GM19193 (cell line): ENCODE results near the gene ACE.

Experiments used
- POLR2A ChIP-seq: IDR thresholded peaks from 4 replicates; pipeline ENCODE4 v1.6.1; 2011; ENCODE audit not compliant: insufficient read depth, insufficient read length; ENCODE audit errors: extremely low read depth

The ACE gene

GRCh38 chr17:63511331-63511730, 34.5 kb downstream of the ACE start:
- no peak for TF ChIP-seq POLR2A

DNA sequence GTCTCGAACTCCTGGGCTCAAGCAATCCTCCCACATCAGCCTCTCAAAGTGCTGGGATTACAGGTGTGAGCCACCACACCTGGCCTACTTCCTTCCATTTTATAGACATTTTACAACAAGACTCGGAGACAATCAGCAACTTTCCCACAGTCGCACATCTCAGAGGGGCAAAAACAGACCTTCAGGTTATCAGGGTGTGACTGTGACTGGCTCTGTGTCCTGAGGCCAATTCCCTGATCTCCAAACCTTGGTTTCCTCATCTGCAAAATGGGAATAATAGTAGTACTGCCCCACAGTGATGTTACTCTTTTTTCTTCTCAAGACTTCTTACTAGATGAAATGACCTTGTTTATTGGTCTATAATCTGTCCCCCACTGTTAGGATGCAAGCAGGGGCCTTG, 35.5 kb downstream of the ACE start:
- no peak for TF ChIP-seq POLR2A

GRCh38 chr17:63512896-63513644, 36.2 kb downstream of the ACE start:
- TF ChIP-seq POLR2A: no peak

DNA sequence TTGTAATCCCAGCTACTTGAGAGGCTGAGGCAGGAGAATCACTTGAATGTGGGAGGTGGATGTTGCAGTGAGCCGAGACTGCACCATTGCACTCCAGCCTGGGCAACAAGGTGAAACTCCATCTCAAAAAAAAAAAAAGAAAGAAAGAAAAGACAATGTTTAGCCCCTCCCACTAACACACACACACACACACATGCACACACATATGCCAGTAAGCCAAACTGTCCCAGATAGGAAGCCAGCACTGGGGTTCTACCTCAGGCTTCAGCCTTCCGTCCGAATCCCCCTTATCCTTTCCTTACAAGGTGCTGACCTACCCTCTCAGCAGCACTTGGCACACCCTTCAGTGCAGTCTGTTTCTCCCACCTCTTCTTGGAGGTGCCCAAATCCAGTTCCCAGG, 37.6 kb downstream of the ACE start:
- TF ChIP-seq POLR2A: no peak

GRCh38 chr17:63514974-63515373, 38.1 kb downstream of the ACE start:
- no peak for TF ChIP-seq POLR2A

DNA sequence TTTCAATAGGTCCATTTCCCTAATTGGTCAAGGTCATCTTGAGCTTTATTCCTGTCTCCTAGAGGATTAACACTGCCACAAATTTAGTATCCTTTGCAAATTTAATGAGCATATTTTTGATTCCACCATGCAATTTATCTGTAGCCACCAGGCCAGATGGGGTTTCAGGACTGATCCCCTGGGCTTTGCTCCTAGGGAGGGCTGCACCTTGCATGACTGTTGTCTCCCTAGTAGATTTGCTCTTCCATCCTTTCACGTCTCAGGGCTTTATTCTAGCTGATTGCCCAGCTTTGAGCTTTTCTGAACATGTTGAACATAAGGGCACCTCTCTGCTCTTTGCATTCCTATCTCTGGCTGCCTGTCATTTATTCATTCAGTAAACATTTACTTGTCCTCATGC, 38.6 kb downstream of the ACE start:
- no peak for TF ChIP-seq POLR2A

GRCh38 chr17:63516910-63517824, 40.3 kb downstream of the ACE start:
- no peak for TF ChIP-seq POLR2A

DNA sequence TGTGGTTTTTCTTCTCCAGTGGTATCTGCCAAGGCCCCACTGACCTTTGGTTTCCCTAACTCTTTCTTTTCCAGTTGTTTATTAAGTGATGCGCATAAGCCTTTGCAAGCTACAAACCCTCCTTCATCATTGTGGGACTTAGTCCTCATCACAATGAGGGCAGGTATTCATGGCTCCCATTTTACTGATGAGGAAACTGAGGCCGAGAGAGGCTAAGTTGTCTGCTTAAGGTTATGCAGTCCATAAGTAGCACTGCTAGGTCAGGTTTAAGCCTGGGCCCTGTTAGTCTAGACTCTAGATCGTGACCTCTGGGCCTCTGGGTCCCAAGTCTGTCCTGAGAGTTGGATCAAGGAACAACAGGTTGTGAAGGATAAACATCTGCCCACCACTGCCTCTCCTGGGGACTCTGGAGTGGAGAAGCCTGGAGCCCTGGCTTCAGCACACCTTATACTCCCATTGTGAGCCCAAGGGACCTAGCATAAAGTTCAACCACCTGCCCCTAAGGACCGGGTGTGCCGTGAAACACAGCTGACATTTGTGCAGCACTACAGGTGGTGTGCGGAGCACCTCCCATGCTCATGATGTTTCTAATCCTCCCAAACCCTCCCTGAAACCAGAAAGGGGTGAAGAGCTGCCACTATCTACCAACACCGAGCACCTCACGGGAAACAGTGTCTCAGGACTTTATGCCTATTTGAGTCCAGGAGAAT, 41.1 kb downstream of the ACE start:
- no peak for TF ChIP-seq POLR2A

- TF ChIP-seq POLR2A: no peak
Observed at GRCh38 chr17:63519116-63519881, 42.4 kb downstream of the ACE start.

- no peak for TF ChIP-seq POLR2A
Observed at GRCh38 chr17:63519972-63520882, 43.4 kb downstream of the ACE start.

GRCh38 chr17:63523253-63523855, 46.5 kb downstream of the ACE start, which contains the start of gene KCNH6:
Gene KCNH6 (plus strand): TSS chr17:63523358. CDS start chr17:63523414, 56 bp downstream.
- TF ChIP-seq POLR2A: no peak

DNA sequence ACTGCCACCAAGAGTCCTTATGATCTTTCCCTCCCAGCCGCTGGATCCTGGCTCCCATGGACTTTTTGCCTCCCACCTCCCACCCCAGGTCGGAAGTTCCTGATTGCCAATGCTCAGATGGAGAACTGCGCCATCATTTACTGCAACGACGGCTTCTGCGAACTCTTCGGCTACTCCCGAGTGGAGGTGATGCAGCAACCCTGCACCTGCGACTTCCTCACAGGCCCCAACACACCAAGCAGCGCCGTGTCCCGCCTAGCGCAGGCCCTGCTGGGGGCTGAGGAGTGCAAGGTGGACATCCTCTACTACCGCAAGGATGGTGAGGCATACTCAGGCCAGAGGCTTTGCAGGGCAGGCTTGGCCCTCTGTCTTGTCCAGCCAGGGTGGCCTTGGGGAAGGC, 47.2 kb downstream of the ACE start:
- TF ChIP-seq POLR2A: no peak
